Hematopoietic multipotent progenitor cell (in vitro differentiated cells): ENCODE measurements around the gene WNT6. TPM values are rescaled to one million over a fixed set of nuclear protein-coding genes. Genes with fewer than 3 reads are reported as not detected.

ENCODE experiments used
- DNase-seq, 3 donors: peaks; one replicate each; pipeline ENCODE4 v3.0.0-alpha.2; 2011 to 2015; ENCODE audit warnings: low read depth in 2 of 3, low spot score in 2 of 3
- total RNA-seq: library from RNA; depleted of rRNA; stranded (reverse); fragments of >200 nt; gene quantifications from one replicate; pipeline ENCODE4 v1.2.3, GENCODE V29; 2012

The WNT6 gene
- total RNA-seq, 1 donor = 0.27 TPM

GRCh38 chr2:218889937-218890336 is 30.3 kb downstream of the WNT6 start:
- DNase-seq = no peak

- DNase-seq = no peak
Observed at GRCh38 chr2:218890369-218890768, 30.8 kb downstream of the WNT6 start.

DNA sequence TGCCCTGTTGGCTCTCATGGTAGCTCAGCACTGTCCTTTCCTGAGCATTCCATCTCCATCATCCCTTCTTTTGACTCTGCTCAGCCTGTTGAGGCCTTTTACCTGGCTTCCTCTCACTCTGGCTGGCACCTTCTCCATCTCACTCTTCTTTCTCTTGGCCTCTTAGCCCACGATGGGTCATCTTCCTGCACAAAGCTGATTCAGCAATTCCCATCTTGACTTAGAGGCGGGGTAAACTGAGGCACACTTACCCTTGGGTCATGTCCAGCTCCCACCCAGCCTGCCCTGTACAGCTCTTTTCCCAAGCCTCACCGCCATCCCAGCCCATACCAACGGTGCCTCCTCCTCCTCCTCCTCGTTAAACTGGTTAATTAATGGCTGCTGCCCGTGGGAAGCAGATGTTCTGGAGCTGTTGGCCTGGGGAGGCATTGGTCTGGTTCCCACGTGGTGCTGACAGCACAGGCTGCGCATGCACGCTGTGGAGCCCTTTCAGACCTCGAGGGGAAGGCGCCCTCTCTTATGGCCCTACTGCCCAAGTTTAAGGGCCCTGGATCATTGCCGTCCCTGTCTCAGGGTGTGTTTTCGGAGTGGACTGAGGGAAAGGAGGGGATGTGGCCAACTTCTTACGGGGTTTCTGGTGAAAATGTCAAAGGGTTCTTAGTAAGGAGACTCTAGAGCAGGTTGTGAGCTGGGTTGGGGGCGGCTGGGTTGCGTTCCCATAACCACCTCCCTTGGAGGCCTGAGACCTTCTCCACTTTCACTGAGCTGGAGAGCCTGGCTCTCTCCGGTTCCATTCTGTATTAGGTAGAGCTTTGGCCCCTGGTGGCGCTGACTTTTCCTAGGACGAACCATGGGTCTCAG is 31.9 kb downstream of the WNT6 start:
- no peak for DNase-seq

DNA sequence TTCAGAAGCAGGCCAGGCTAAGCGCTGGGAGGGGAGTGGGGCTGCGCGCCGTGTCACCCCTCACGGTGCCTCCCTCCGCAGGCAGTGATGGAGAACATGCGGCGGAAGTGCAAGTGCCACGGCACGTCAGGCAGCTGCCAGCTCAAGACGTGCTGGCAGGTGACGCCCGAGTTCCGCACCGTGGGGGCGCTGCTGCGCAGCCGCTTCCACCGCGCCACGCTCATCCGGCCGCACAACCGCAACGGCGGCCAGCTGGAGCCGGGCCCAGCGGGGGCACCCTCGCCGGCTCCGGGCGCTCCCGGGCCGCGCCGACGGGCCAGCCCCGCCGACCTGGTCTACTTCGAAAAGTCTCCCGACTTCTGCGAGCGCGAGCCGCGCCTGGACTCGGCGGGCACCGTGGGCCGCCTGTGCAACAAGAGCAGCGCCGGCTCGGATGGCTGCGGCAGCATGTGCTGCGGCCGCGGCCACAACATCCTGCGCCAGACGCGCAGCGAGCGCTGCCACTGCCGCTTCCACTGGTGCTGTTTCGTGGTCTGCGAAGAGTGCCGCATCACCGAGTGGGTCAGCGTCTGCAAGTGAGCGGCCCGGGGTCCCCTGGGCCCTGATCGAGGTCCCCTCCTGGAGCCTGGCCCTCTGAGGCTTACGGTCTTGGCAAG is 33.2 kb downstream of the WNT6 start:
- peak; percentile 92 to 95 (median 93) for DNase-seq

DNA sequence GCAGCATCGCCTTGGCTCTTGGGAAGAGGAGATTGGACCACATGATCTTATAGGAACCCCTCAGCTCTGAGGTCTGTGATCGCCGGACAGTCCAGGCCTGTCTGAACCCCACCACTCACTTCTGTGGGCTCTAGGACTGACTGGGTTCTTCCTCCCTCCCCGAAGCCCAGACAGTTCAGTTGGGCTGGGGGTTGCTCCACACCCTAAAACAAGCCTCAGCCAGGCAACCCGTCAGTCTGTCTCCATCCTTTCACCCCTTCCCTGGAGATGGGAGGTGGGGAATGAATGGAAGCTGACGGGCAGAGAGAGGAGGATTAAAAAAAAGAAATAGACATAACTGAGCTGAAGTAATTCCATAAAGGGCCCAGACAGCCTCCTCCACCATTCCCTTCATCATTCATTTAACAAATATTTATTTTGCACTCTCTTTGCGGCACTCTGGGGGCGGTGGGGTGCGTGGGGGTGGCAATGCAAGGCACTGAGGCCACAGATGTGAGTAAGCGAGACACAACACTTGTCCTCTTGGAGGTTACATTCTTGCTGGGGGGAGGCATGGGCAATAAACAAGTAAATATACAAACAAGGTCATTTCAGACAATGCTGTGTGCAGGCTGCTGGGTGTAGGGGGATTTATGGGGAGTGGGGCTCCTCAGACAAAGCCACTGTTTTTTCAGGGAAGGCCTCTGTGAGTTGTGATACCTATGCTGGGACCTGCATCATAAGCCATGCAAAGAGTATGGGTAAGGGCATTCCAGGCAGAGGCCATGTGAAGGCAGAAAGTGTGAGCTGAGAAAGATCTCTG is 33.9 kb downstream of the WNT6 start:
- no peak for DNase-seq

DNA sequence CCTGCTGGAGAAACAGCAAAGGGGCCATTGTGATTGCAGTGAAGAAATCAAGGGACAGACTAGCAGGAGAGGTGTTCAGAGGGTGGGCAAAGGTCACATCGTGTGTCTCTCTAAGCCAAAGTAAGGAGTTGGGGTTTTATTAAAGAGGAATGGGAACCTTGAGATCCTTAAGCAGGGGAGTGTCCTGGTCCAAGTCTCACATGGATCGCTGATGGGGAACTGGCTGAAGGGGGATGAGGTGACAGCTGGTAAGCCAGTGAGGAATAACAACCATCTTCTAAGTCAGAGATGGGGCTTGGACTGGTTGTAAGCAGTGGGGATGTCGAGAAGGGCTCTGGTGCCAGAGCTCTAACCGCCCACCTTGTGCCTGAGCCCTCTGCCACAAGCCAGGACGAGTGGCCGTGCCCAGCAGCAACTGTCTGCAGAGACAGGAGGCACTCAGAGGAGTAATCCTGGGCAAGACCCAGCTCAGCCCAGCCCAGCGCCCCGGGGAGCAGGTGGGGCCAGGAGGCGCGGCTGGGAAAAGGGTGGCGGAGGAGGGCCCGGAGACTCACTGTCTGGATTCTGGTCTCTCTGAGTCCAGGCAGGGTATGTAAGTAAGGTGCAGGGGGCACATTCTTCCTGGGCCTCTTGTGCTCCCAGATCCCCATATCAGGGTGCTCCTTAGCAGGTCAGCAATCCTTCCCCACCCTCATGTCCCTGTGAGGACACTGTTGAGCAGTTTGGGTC is 34.7 kb downstream of the WNT6 start:
- DNase-seq = no peak

- DNase-seq = no peak
Observed at GRCh38 chr2:218894880-218895157, 35.2 kb downstream of the WNT6 start.

DNA sequence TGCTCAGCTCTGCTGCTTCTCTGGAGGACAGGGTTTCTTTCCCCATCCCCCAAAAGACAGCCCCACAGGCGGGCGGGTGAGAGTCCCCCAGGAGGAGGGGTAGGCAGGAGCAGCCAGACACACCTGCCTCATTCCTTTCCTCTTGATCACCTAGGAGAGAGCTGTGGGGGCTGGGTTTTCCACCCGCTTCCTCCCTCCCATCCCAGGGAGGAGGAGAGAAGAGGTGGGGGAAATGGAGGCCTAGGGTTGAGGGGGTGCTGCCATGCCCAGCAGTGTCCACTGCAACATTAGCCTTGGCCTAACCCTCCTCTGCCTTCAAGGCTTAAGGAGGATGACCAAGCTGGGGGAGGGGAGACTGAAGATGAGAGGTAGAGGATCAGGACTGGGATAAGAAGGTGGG is 35.7 kb downstream of the WNT6 start:
- no peak for DNase-seq

DNA sequence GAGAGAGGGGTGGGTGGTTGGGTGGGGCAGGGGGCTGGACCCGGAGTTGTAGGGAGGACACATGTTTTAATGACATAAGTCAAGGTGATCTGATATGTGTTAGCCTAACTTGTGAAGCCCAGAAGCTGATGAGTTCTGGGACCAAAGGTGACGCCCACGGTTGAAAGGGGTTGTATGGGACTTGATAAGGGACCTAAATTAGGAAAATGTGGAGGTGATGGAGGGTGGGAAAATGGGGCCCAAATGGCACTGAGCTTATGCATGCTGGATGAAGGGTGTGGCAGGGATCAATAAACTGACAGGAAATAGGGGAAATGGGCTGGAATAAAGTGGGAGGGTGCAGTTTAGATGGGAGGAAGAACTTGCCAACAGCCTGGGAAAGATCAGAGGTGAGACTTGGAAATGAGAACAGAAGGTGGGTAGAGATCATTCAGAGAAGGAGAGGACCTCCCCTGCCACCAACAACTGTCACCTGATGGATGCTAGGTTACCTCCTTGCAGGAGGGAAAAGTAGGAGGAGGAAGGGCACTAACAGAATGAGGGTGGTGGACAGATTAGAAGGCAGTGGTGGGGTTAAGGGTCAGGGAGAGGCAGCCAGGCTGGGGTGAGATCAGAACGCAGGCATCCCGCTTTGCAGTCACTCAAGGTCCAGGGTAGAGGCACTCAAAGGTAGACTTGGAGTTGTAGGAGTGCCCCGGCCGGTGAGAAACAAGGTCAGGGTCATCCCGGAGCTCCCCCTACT is 36.3 kb downstream of the WNT6 start:
- no peak for DNase-seq

DNA sequence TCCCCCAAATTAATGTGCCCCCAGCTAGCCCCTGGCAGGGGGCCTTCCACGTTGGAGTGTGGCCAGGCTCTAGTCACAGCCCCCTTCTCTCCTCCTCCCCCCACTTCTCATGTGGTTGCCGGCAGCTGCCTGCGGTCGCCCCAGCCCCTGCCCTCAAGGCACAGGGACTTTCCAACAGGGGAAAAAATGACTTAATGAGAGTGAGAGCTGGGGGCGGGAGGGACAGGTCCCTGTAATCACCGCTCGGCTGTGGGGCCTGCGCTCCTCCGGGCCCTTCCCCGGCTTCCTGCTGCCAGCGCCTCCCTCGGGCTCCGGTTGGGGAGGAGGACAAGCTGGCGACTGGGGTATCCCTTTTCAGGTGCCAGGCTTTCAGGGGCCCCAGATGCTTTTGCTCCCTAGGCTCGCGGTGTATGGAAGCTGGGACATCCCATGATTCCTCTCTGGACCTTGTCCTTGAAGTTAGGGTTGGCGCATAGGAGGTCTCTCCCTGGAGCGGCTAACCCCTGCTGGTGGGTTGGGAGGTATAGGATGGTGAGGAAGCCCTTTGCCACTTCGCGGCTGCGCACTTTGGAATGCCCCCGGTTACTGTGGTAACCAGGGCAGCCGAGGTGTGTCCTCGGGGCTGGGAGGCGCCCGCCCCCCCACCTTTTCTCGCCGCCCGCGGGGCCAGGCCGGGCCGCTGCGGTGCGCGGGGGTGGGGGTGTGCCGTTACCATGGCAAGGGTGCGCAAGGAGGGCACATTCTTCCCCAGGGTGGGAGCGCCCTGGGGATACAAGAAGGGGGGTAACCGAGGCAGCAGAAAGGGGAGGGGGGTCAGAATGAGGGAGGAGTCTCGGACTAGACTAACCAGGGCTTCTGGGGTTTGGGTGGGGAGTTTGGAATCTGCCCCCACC is 37.1 kb downstream of the WNT6 start:
- DNase-seq = peak; percentile 72 to 97 (median 95)

GRCh38 chr2:218897394-218898108 is 37.9 kb downstream of the WNT6 start:
- DNase-seq = no peak

DNA sequence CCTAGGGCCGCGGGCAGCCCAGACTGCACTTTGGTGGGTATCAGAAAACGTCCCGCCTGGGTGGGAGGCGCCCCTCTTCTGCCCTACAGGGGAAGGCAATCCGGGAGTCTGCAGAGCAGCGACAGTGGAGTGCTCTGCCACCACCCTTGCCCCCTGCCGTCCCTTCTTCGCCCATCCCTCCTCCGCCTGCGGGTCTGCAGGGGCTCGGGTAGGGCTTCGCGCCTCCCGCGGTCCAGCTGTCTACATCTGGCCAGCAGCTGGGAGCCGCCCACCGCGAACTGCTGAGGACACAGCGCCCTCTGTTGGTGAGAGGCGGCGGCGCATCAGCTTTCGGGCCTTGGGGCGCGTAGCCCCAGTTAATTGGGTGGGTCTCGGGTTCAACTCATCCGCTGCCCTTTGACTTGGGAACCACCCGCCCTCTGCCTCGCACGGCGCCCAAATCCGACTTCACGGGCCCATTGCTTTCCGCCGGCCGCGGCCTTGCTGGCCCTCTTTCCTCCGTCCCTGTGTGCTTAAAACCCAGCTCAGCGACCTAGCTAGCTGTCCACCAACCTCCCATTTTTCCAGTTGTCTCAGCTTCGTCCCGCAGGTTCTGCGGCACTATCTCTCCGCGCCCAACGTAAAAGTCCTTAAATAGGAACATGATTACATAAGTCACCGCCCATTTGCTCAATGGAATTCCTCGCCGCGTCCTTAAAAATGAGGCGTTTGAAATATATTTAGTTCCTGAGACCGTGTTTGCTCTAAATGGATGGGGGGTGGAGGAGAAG is 38.7 kb downstream of the WNT6 start:
- peak in 2 of 3 donors; percentile 59 to 67 for DNase-seq

DNA sequence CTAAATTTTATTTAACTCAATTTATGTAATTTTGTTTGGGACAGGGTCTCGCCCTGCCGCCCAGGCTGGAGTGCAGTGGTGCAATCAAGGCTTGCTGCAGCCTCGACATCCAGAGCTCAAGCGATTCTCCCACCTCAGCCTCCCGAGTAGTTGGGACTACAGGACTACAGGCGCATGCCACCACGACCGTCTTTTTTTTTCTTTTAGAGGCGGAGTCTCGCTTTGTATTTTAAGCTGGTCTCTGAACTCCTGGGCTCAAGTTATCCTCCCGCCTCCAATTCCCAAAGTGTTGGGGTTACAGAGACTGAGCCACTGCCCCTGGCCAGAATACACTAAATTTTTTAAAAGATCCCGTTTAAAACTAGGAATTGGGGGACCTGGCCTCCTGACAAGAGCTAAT is 39.5 kb downstream of the WNT6 start:
- DNase-seq = no peak

- DNase-seq = no peak
Observed at GRCh38 chr2:218902427-218902826, 42.8 kb downstream of the WNT6 start.

GRCh38 chr2:218904176-218904575 is 44.6 kb downstream of the WNT6 start:
- no peak for DNase-seq

DNA sequence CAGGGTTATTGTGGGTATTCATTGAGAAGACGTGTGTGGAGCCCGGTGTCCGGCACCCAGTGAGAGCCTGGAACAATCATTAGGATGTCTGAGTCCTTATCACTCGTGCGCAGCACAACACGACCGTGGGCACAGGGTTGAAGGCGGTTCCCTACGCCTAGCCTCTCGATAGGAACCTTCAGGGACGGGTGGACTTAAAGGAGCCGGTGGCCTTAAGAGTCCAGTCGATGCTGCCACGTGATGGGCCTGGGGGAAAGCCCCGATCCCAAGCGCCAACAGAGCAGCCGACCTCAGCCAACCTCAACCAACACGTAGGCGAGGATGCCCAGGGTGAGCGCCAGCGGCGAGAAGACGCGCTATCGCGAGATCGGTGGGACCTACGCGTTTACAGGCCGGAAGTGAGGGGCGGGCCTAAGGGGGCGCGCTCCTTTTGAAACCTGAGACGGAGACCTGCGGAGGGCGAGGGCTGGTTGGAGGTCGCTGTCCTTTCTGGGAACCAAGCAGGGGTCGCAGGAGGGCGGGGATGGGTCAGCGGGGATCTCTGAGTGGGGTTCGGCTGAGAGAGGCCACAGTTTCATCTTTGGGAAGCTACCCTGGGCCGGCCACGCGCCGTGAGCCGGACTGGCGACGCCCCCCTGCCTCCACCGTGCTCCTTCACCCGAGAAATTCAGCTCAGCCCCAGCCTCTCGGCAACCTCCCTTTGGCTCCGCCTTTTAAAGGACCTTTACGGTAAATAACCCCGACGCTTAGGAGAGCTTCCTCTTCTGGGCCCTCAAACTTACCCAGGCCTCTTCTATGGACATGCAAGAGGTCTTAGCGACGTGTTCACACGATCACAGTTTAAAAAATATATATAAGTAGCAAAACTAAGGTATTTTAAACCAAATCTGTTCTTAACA is 49.4 kb downstream of the WNT6 start:
- peak; percentile 74 to 94 (median 88) for DNase-seq

- DNase-seq = no peak
Observed at GRCh38 chr2:218910741-218911140, 51.1 kb downstream of the WNT6 start.
